Pancreas (tissue), 10 donors: ENCODE results near the gene TTC4. TPM values are rescaled to one million over a fixed set of nuclear protein-coding genes. Genes with fewer than 3 reads are reported as not detected.

Experiments used
- ATAC-seq, 4 donors: fragments of 200-7000 bp; cut with Tn5 transposase; one replicate each; pipeline versions ENCODE4 v1.8.0 to v1.9.1; 2020; ENCODE audit warnings: mild to moderate bottlenecking in 4 of 4, moderate library complexity in 4 of 4
- DNase-seq, 6 donors: peaks; one replicate each; pipeline ENCODE4 v3.0.0-alpha.2; 2020
- FAIRE-seq: peaks from 2 replicates; lab custom pipeline; 2012; peaks lifted over from hg19 to GRCh38; lab: Jason Lieb, UNC
- H3K27ac ChIP-seq, 4 donors: fragments of 200-600 bp; sonication (generic); 1 replicate in 3 of 4; 2 replicates in 1 of 4; pipeline versions ENCODE4 v1.5.0 to v1.8.0; 2020
- H3K27me3 ChIP-seq, 4 donors: fragments of 200-600 bp; one replicate each; pipeline ENCODE4 v1.8.0; 2021
- H3K36me3 ChIP-seq, 3 donors: fragments of 200-600 bp; sonication (generic) in 1 of 3; one replicate each; pipeline versions ENCODE4 v1.5.0 to v1.8.0; 2020 to 2021
- H3K4me1 ChIP-seq, 3 donors: fragments of 200-600 bp; one replicate each; pipeline ENCODE4 v1.8.0; 2021
- H3K4me3 ChIP-seq, 4 donors: fragments of 200-600 bp; sonication (generic) in 2 of 4; one replicate each; pipeline versions ENCODE4 v1.5.0 to v1.8.0; 2020 to 2021
- H3K9me3 ChIP-seq, 4 donors: fragments of 200-600 bp; one replicate each; pipeline ENCODE4 v1.8.0; 2021
- WGBS, 2 donors: extraction: QIAGEN DNeasy Blood & Tissue Kit; methylation state at CpG; one replicate each; pipeline ENCODE4 v1.1.7; 2013; 5-methylcytosine and 5-hydroxymethylcytosine counted together
- intact Hi-C, 3 donors: fragments of 100-400 bp; cut with DNase I; formaldehyde crosslinking; loops; one replicate each; pipeline versions ENCODE4 v1.11.1 to v1.14.2; 2022
- polyA plus RNA-seq, 2 donors: library from polyadenylated mRNA; stranded (reverse); fragments of 200-250 nt; gene quantifications; one replicate each; pipeline ENCODE4 v1.2.3, GENCODE V29; 2013
- total RNA-seq, 6 donors: library from RNA; stranded (reverse); fragmentation: NEBNext Ultra II Directional in 4 of 6; extraction: Animal tissue kit (Norgen Biotek cat#: 25700) in 4 of 6; gene quantifications; one replicate each; pipeline versions ENCODE4 v1.2.1 to v1.2.4, GENCODE V29; 2021 to 2023
- TF ChIP-seq, protein P1 (sequence below), 4 donors: fragments of 200-600 bp; sonication (generic) in 3 of 4; IDR thresholded peaks; one replicate each; pipeline versions ENCODE4 v1.5.0 to v1.8.0; 2021; ENCODE audit warnings: antibody characterized with exemption in 4 of 4
- donor health status: healthy with polysubstance abuse.
- donor health status: DM: no; HTN: no; CAD: no; lungs with moderate emphysema.
- donor health status: DM: no; HTN: no; CAD: no.
- donor health status: control.
- donor health status: control.
- donor health status: Bipolar disorder and iron deficiency.
- donor health status: DM: yes; HTN: yes; CAD: no.
- donor health status: DM: no; HTN: no; CAD: no.
- donor health status: DM: no; HTN: no; CAD: no.
- donor health status: DM: yes; HTN: yes; CAD: no.

TTC4 gene
- total and polyA plus RNA-seq, 8 donors = 4.5 to 14.4 (median 7.3) TPM

DNA sequence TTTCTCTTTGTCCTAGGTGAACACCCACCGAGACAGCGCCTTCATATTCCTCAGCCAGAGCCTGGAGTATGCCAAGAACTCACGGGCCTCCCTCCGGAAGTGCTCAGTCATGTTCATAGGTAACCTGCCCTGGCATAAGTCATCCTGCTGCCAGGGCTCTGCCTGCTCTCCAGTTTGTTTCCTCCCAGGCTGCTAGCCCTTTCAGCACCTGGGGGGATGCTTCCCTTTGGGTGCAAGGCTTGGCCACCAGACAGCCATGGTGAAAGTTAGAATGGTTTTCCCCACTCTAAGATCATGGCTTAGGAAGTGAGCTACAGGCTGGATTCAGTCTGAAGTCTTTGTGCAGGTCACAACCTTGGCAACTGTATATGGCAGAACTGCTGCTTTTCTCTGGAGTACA, 9.2 kb upstream of the TTC4 start:
- no peak for ATAC-seq
- intact Hi-C loops = no loop called here
- H3K4me1 ChIP-seq = no peaks in the 10 kb centered on the region
- 66 to 74% methylated on average over 4 of the region's 4 CpGs for WGBS, 2 donors
- FAIRE-seq = no peak
- H3K27ac ChIP-seq = no peak overlapping the region
- no peak for DNase-seq
- H3K9me3 ChIP-seq = no peaks in the 10 kb centered on the region
- H3K27me3 ChIP-seq = no peaks in the 10 kb centered on the region
- no peaks in the 10 kb centered on the region for H3K36me3 ChIP-seq
- no peak overlapping the region for H3K4me3 ChIP-seq
- TF ChIP-seq, protein P1, sequence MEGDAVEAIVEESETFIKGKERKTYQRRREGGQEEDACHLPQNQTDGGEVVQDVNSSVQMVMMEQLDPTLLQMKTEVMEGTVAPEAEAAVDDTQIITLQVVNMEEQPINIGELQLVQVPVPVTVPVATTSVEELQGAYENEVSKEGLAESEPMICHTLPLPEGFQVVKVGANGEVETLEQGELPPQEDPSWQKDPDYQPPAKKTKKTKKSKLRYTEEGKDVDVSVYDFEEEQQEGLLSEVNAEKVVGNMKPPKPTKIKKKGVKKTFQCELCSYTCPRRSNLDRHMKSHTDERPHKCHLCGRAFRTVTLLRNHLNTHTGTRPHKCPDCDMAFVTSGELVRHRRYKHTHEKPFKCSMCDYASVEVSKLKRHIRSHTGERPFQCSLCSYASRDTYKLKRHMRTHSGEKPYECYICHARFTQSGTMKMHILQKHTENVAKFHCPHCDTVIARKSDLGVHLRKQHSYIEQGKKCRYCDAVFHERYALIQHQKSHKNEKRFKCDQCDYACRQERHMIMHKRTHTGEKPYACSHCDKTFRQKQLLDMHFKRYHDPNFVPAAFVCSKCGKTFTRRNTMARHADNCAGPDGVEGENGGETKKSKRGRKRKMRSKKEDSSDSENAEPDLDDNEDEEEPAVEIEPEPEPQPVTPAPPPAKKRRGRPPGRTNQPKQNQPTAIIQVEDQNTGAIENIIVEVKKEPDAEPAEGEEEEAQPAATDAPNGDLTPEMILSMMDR (IDR thresholded peaks at IDR 0.05) = no peak

DNA sequence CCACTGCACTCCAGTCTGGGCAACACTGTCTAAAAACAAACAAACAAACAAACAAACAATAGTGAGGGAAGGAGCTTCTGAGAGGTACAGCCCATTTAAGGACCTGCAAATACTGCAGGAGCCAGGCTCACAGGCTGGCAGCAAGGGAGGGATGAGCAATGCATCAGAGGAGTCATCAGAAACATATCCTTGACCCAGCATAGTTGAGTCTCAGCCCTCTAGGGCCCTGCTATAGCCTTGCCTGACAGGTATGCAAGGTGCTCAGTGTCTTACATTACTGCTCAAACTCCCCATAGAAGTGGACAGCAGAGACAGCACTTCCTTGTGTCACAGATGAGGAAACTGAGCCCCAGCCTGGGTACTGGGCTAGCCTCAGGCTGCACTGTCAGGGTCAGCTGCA, 7.3 kb upstream of the TTC4 start:
- DNase-seq = no peak
- ATAC-seq = no peak
- FAIRE-seq = no peak
- Histone ChIP-seq H3K27ac (no peak overlapping the region), H3K36me3 (no peaks in the 10 kb centered on the region), H3K9me3 (no peaks in the 10 kb centered on the region), H3K4me3 (no peak overlapping the region), H3K4me1 (no peaks in the 10 kb centered on the region), H3K27me3 (no peaks in the 10 kb centered on the region)
- TF ChIP-seq, protein P1 (IDR thresholded peaks at IDR 0.05) = no peak
- intact Hi-C loops = no loop called here

DNA sequence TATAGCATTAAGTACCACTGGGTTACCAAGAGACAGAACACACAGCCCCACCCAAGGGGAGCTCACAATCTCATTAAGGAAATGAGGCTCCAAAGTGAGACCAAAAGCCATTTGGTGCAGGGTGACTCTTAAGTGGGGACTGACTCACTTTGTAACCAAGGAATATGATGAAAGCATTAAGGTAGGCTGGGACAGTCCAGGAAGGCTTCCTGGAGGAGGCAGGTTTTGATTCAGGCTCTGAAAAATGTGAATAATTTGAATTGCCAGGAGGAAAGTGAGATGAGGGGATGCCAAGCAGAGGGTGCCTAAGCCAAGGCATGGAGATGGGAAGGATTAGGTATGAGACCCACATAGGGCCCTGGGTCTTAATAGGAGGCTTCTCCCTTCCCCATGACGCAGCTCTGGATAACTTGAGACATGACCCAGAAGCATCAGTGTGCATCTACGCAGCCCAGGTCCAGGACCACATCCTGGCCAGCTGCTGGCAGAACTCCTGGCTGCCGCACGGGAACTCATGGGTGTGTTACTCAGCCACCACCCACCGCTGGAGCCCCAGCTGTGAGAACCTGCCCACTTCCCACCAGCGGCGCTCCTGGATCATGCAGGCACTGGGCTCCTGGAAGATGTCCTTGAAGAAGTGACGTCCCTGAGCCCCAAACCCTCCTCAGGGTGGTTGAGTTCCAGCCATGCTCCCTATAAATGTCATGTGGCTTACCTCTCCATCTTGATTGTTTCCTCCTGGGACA, 5.9 kb upstream of the TTC4 start:
- FAIRE-seq = no peak
- Histone ChIP-seq H3K4me3 (no peak overlapping the region), H3K27ac (no peak overlapping the region), H3K4me1 (no peaks in the 10 kb centered on the region), H3K36me3 (no peaks in the 10 kb centered on the region), H3K27me3 (no peaks in the 10 kb centered on the region), H3K9me3 (no peaks in the 10 kb centered on the region)
- no peak for ATAC-seq
- 43 to 55% methylated on average over 8 of the region's 8 CpGs for WGBS, 2 donors
- intact Hi-C loops = no loop called here
- DNase-seq = no peak
- TF ChIP-seq, protein P1 (IDR thresholded peaks at IDR 0.05) = no peak

DNA sequence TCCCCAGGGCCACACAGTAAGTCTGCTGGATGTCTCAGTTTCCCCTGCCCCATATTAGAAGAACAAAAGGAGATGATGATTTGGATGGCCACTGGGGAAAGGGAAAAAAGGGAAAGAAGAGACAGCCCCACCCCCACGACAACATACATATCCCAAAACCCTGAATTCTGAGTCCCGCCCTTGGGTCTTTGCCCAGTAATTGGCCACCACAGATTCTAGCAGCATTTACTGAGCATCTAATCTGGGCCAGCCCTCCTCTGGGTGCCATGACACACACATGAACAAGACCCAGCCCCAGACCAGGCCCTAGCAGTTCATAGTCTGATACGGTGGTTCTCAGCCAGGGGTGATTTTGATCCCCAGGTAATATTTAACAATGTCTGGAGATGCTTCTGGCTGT, 5.2 kb upstream of the TTC4 start:
- no peak for FAIRE-seq

DNA sequence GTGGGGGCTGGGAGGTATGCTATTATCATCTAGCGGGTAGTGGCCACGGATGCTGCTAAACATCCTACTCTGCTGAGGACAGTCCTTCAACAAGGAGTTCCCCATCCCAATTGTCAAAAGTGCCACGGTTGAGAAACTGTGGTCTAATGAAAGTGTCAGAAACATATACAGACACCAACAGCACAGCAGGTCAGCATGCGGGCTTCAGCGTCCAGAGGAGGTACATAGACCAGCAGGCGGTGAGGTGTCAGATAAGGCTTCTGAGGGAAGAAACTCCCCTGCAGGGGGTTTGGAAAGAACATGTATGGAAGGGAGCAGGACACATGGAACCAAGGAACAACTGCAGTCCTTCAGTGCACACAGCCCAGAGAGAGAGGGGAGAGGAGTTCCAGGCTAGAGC, 4.8 kb upstream of the TTC4 start:
- Histone ChIP-seq H3K27ac (no peak overlapping the region), H3K4me1 (no peaks in the 10 kb centered on the region), H3K4me3 (no peak overlapping the region), H3K9me3 (no peaks in the 10 kb centered on the region), H3K36me3 (no peaks in the 10 kb centered on the region), H3K27me3 (no peaks in the 10 kb centered on the region)
- no peak for ATAC-seq
- no peak for FAIRE-seq
- TF ChIP-seq, protein P1 (IDR thresholded peaks at IDR 0.05) = no peak
- DNase-seq = no peak
- intact Hi-C loops = no loop called here
- 50 to 70% methylated on average over 6 of the region's 6 CpGs for WGBS, 2 donors

More for the DNA sequence above, 5.2 kb upstream of the TTC4 start:
- Histone ChIP-seq H3K27ac (no peak overlapping the region), H3K36me3 (no peaks in the 10 kb centered on the region), H3K4me3 (no peak overlapping the region), H3K9me3 (no peaks in the 10 kb centered on the region), H3K4me1 (no peaks in the 10 kb centered on the region), H3K27me3 (no peaks in the 10 kb centered on the region)
- TF ChIP-seq, protein P1 (IDR thresholded peaks at IDR 0.05) = no peak
- intact Hi-C loops = no loop called here
- ATAC-seq = no peak
- 58 to 73% methylated on average over 3 of the region's 3 CpGs for WGBS, 2 donors
- no peak for DNase-seq
